IMR-90 (cell line): Measurements from ENCODE around the gene COL9A2. TPM values are rescaled to one million over a fixed set of nuclear protein-coding genes. Genes with fewer than 3 reads are reported as not detected.

Experiments
- ATAC-seq: fragments of 200-7000 bp; cut with Tn5 transposase; 2 replicates; pipeline ENCODE4 v1.9.1; 2020; ENCODE audit warnings: low read depth, mild to moderate bottlenecking, moderate library complexity
- BruUV-seq: library from RNA; stranded (reverse); fragments of 400-500 nt; replicated peaks from 2 replicates; lab custom pipeline; 2021; lab: Mats Ljungman, UMichigan
- CTCF ChIA-PET: fragments of 300-600 bp; formaldehyde crosslinking; extraction: SDS; loops from one replicate; lab custom pipeline; 2021; ENCODE audit warnings: antibody characterized with exemption; lab: Yijun Ruan, JAX
- POLR2A ChIA-PET: fragments of 300-600 bp; sonication (Branson Sonifier 250); formaldehyde crosslinking; loops from one replicate; lab custom pipeline; 2022; ENCODE audit warnings: antibody characterized with exemption; ENCODE audit not compliant: unreplicated experiment; lab: Charles Lee
- DNase-seq: peaks from one replicate; pipeline ENCODE4 v3.0.0; 2013
- H2AFZ ChIP-seq: replicated peaks from 2 replicates; pipeline ENCODE3; 2013; ENCODE audit warnings: low read length, mild to moderate bottlenecking; ENCODE audit not compliant: poor library complexity
- H2AK5ac ChIP-seq: 2 replicates; pipeline ENCODE4 v1.6.1; 2013; ENCODE audit warnings: low read depth, low read length, inconsistent platforms
- H2AK9ac ChIP-seq: replicated peaks from 2 replicates; pipeline ENCODE3; 2013; ENCODE audit warnings: mild to moderate bottlenecking, low read depth, low read length, moderate library complexity; ENCODE audit not compliant: poor library complexity
- H2BK120ac ChIP-seq: 2 replicates; pipeline ENCODE4 v1.6.1; 2013; ENCODE audit warnings: low read depth, low read length, inconsistent platforms
- H2BK15ac ChIP-seq: 3 replicates; pipeline ENCODE4 v1.6.1; 2013; ENCODE audit warnings: low read depth, low read length, inconsistent platforms
- H2BK20ac ChIP-seq: 2 replicates; pipeline ENCODE4 v1.6.1; 2013; ENCODE audit warnings: low read depth, mild to moderate bottlenecking, inconsistent platforms, low read length, moderate library complexity
- H2BK5ac ChIP-seq: 2 replicates; pipeline ENCODE4 v1.6.1; 2013; ENCODE audit warnings: mild to moderate bottlenecking, low read depth, low read length, inconsistent platforms; ENCODE audit not compliant: poor library complexity, severe bottlenecking
- H3K14ac ChIP-seq: replicated peaks from 2 replicates; pipeline ENCODE4 v1.6.1; 2013; ENCODE audit warnings: low read depth, low read length, inconsistent platforms
- H3K18ac ChIP-seq: 2 replicates; pipeline ENCODE4 v1.6.1; 2013; ENCODE audit warnings: low read depth, low read length, control low read depth
- H3K23ac ChIP-seq: 2 replicates; pipeline ENCODE4 v1.6.1; 2013; ENCODE audit warnings: low read depth, low read length, inconsistent platforms
- H3K27ac ChIP-seq: 2 replicates; pipeline ENCODE4 v1.5.1; 2013; ENCODE audit warnings: mild to moderate bottlenecking, control low read depth, low read length; ENCODE audit not compliant: insufficient read depth
- H3K27me3 ChIP-seq: 2 replicates; pipeline ENCODE4 v1.6.1; 2013; ENCODE audit warnings: low read length; ENCODE audit not compliant: control insufficient read depth, insufficient read depth
- H3K36me3 ChIP-seq: 2 replicates; pipeline ENCODE4 v1.6.1; 2013; ENCODE audit warnings: low read length, mixed read lengths; ENCODE audit not compliant: control insufficient read depth, insufficient read depth
- H3K4ac ChIP-seq: 2 replicates; pipeline ENCODE4 v1.6.1; 2013; ENCODE audit warnings: low read depth, low read length, inconsistent platforms
- H3K4me1 ChIP-seq: 2 replicates; pipeline ENCODE4 v1.6.1; 2013; ENCODE audit warnings: low read length, mixed read lengths; ENCODE audit not compliant: control insufficient read depth, insufficient read depth
- H3K4me2 ChIP-seq: 2 replicates; pipeline ENCODE4 v1.6.1; 2013; ENCODE audit warnings: low read depth, mild to moderate bottlenecking, control low read depth, low read length, moderate library complexity
- H3K4me3 ChIP-seq: 2 replicates; pipeline ENCODE4 v1.5.1; 2013; ENCODE audit warnings: low read depth, mild to moderate bottlenecking, control low read depth, low read length, moderate library complexity; ENCODE audit not compliant: insufficient read depth
- H3K56ac ChIP-seq: 2 replicates; pipeline ENCODE4 v1.6.1; 2013; ENCODE audit warnings: low read length, inconsistent platforms; ENCODE audit not compliant: insufficient read depth; ENCODE audit errors: extremely low read depth
- H3K79me1 ChIP-seq, 2 experiments: 2 replicates each; pipeline ENCODE4 v1.6.1; 2013; ENCODE audit warnings: low read length in 2 of 2, inconsistent platforms in 1 of 2, low read depth in 1 of 2
- H3K9ac ChIP-seq: 2 replicates; pipeline ENCODE4 v1.6.1; 2013; ENCODE audit warnings: low read depth, low read length, control low read depth
- H3K9me1 ChIP-seq: 2 replicates; pipeline ENCODE4 v1.6.1; 2013; ENCODE audit warnings: low read length, inconsistent platforms; ENCODE audit not compliant: insufficient read depth
- H3K9me3 ChIP-seq: 2 replicates; pipeline ENCODE4 v1.6.1; 2013; ENCODE audit warnings: low read length; ENCODE audit not compliant: control insufficient read depth, insufficient read depth
- H4K20me1 ChIP-seq: 2 replicates; pipeline ENCODE4 v1.6.1; 2013; ENCODE audit warnings: low read length, inconsistent platforms; ENCODE audit not compliant: insufficient read depth
- H4K5ac ChIP-seq: 2 replicates; pipeline ENCODE4 v1.6.1; 2013; ENCODE audit warnings: mild to moderate bottlenecking, low read depth, low read length, control low read depth
- H4K8ac ChIP-seq, 2 experiments: 2 replicates each; pipeline ENCODE4 v1.6.1; 2013; ENCODE audit warnings: low read depth in 2 of 2, low read length in 2 of 2, control low read depth in 1 of 2, inconsistent platforms in 1 of 2
- H4K91ac ChIP-seq: 2 replicates; pipeline ENCODE4 v1.6.1; 2013; ENCODE audit warnings: low read depth, low read length, inconsistent platforms; ENCODE audit not compliant: insufficient read depth
- CEBPB ChIP-seq: IDR thresholded peaks from 2 replicates; pipeline ENCODE4 v1.6.1; 2012; ENCODE audit warnings: low read depth, low read length, improper control_type of control experiment
- MAFK ChIP-seq: IDR thresholded peaks from 2 replicates; pipeline ENCODE4 v1.6.1; 2012; ENCODE audit warnings: low read depth, low read length, improper control_type of control experiment
- MXI1 ChIP-seq: IDR thresholded peaks from 2 replicates; pipeline ENCODE4 v1.6.1; 2012; ENCODE audit warnings: low read depth, mild to moderate bottlenecking, low read length, moderate library complexity, borderline replicate concordance
- NFE2L2 ChIP-seq: fragments of 150-350 bp; IDR thresholded peaks from 2 replicates; pipeline ENCODE4 v1.6.1; 2016; ENCODE audit warnings: low read depth, mild to moderate bottlenecking, low read length
- POLR2A ChIP-seq: IDR thresholded peaks from 2 replicates; pipeline ENCODE4 v1.6.1; 2012; ENCODE audit warnings: mild to moderate bottlenecking, low read depth, low read length
- RAD21 ChIP-seq: IDR thresholded peaks from 2 replicates; pipeline ENCODE4 v1.6.1; 2012; ENCODE audit warnings: low read length, improper control_type of control experiment
- WGBS, 2 experiments: methylation state at CpG; one replicate each; pipeline versions ENCODE4 v1.1.5 to v1.1.7; 2013; ENCODE audit warnings: missing lambda C conversion rate in 2 of 2; ENCODE audit not compliant: insufficient read length in 1 of 2; ENCODE audit errors: extremely low coverage in 2 of 2; 5-methylcytosine and 5-hydroxymethylcytosine counted together
- dilution Hi-C: fragments of 300-500 bp; cut with HindIII; formaldehyde crosslinking; loops from one replicate; pipeline ENCODE4 v1.14.3; 2018; ENCODE audit warnings: low sequenced_read_pairs; ENCODE audit not compliant: unreplicated experiment
- in situ Hi-C: fragments of 300-500 bp; cut with MboI; formaldehyde crosslinking; loops from 3 replicates; pipeline ENCODE4 v1.14.3; 2019; ENCODE audit warnings: low sequenced_read_pairs, inconsistent platforms, mixed read lengths
- intact Hi-C: fragments of 100-400 bp; cut with micrococcal nuclease; formaldehyde crosslinking; loops from 2 replicates; pipeline ENCODE4 v1.10.0; 2022
- polyA plus RNA-seq, 3 experiments: library from polyadenylated mRNA; depleted of rRNA; stranded (reverse); fragments of >200 nt; gene quantifications; 2 replicates each; pipeline ENCODE4 v1.2.3, GENCODE V29; 2012; ENCODE audit warnings: low replicate concordance in 1 of 3
- total RNA-seq: library from RNA; depleted of rRNA; stranded (reverse); fragments of >200 nt; gene quantifications from 2 replicates; pipeline ENCODE4 v1.2.3, GENCODE V29; 2012

Gene COL9A2
- total and polyA plus RNA-seq, 2 of the 4 experiments (the other 2 are of a cell fraction), result 0.90 to 1.6 TPM

GRCh38 chr1:40302475-40302874 lies 14.6 kb downstream of the COL9A2 start:
- intact Hi-C loops (no loop called here), in situ Hi-C loops (no loop called here), dilution Hi-C loops (no loop called here)
- H4K91ac ChIP-seq, result no peak overlapping the region
- no peak overlapping the region for H3K4me2 ChIP-seq
- H2AK9ac ChIP-seq, result no peak overlapping the region
- ATAC-seq, result no peak
- no peaks in the 10 kb centered on the region; the same call in 1 of the 2 replicates for H3K27me3 ChIP-seq
- no peaks in the 10 kb centered on the region for H3K9me3 ChIP-seq
- H3K9me1 ChIP-seq, result no peaks in the 10 kb centered on the region
- H3K18ac ChIP-seq, result no peak overlapping the region
- POLR2A ChIA-PET, result no interaction called here
- no peak overlapping the region for H2BK120ac ChIP-seq
- no peaks in the 10 kb centered on the region for H3K4me1 ChIP-seq
- H4K5ac ChIP-seq, result no peak overlapping the region
- no peak overlapping the region for H3K23ac ChIP-seq
- 94% methylated on average over 2 of the region's 13 CpGs; no CpG with 5 or more reads in 1 of the 2 experiments for WGBS, 2 experiments
- H2BK20ac ChIP-seq, result no peak overlapping the region
- no peaks in the 10 kb centered on the region for H3K79me1 ChIP-seq
- no peak overlapping the region for H3K27ac ChIP-seq
- no peak overlapping the region for H3K14ac ChIP-seq
- H4K8ac ChIP-seq, result no peak overlapping the region
- H3K56ac ChIP-seq, result no peak overlapping the region
- BruUV-seq, result no TSS peak
- no peaks in the 10 kb centered on the region for H4K20me1 ChIP-seq
- no peak overlapping the region for H2AFZ ChIP-seq
- TF ChIP-seq MXI1, result no peak
- TF ChIP-seq NFE2L2, result no peak
- TF ChIP-seq POLR2A, result no peak
- TF ChIP-seq MAFK, result no peak
- TF ChIP-seq RAD21, result no peak
- TF ChIP-seq CEBPB, result no peak
- no peak overlapping the region for H2BK15ac ChIP-seq
- H3K36me3 ChIP-seq, result no peaks in the 10 kb centered on the region
- CTCF ChIA-PET, result no interaction called here
- H2BK5ac ChIP-seq, result no peak overlapping the region
- no peak for DNase-seq
- H3K4ac ChIP-seq, result no peak overlapping the region
- no peak overlapping the region for H2AK5ac ChIP-seq
- no peak overlapping the region for H3K4me3 ChIP-seq
- no peak overlapping the region for H3K9ac ChIP-seq
